GM08714 (cell line): ENCODE results near the gene SF3A2.

Source experiments
- H3K4me3 ChIP-seq: fragments of 200-500 bp; sonication (Bioruptor generic); 2 replicates; pipeline ENCODE4 v1.5.1; 2014; ENCODE audit warnings: mild to moderate bottlenecking, low read length, inconsistent platforms
- ZNF274 ChIP-seq: IDR thresholded peaks from 2 replicates; pipeline ENCODE4 v1.6.1; 2012; ENCODE audit warnings: mild to moderate bottlenecking, low read depth, low read length

SF3A2 gene

GRCh38 chr19:2246801-2247361, 10.3 kb downstream of the SF3A2 start:
- no peak for TF ChIP-seq ZNF274
- no peak overlapping the region for H3K4me3 ChIP-seq

- TF ChIP-seq ZNF274 = no peak
- H3K4me3 ChIP-seq = no peak overlapping the region
Observed at GRCh38 chr19:2247433-2248101, 10.9 kb downstream of the SF3A2 start.

- no peak for TF ChIP-seq ZNF274
- no peak overlapping the region for H3K4me3 ChIP-seq
Observed at GRCh38 chr19:2248136-2249009, 11.7 kb downstream of the SF3A2 start.

DNA sequence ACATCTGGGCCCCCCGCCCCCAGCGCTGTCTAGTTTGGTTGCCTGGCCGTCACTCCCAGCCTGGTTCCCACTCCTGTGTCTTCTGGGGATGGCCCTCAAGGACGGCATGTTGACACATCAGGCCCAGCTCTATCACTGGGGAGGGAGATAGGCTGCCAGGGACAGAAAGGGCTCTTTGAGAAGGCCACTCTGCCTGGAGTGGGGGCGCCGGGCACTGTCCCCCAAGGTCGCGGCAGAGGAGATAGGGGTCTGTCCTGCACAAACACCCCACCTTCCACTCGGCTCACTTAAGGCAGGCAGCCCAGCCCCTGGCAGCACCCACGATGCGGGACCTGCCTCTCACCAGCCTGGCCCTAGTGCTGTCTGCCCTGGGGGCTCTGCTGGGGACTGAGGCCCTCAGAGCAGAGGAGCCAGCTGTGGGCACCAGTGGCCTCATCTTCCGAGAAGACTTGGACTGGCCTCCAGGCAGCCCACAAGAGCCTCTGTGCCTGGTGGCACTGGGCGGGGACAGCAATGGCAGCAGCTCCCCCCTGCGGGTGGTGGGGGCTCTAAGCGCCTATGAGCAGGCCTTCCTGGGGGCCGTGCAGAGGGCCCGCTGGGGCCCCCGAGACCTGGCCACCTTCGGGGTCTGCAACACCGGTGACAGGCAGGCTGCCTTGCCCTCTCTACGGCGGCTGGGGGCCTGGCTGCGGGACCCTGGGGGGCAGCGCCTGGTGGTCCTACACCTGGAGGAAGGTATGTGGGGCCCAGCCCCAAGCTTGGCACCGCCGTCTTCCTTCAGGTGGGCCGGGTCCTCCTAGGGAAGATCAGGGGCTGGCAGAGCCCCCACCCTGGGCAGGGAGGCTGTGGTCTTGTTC, 12.6 kb downstream of the SF3A2 start, which contains the start of gene AMH:
Gene AMH (plus strand): TSS at position 314 of the 857 bp plus-strand sequence. CDS start 10 bp downstream, at position 324.
- no peak for TF ChIP-seq ZNF274
- H3K4me3 ChIP-seq = no peak within 1 kb of the TSS

DNA sequence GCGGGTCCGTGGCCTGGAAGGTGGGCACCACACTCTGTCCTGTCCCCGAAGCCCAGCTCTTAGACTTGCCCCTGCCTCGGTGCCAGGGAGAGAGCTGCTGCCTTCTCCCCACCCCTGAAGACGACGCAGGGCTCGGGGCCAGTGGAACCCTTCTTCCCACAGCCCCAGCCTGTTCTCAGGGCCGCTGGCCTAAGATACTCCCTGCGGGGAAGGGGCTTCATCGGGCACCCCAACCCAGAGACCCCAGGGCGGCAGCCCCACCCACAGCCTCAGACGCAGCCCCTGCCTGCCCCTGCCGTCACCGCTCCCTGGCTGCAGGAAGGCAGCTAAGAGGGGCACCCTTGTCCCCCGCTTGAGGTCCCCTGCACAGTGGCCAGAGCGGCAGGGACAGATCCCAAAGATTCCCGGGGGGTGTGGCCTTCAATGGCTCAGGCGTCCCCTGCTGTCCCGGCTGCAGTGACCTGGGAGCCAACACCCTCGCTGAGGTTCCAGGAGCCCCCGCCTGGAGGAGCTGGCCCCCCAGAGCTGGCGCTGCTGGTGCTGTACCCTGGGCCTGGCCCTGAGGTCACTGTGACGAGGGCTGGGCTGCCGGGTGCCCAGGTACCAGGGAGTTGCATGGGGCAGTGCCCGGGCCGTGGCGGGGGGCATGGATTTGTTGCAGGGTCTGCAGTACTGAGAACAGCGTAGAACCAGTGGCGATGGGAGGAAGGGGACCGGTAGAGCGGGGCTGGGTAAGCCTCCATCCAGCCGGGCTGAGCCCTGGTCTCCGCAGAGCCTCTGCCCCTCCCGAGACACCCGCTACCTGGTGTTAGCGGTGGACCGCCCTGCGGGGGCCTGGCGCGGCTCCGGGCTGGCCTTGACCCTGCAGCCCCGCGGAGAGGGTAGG, 13.5 kb downstream of the SF3A2 start:
- no peak for TF ChIP-seq ZNF274
- no peak overlapping the region for H3K4me3 ChIP-seq

GRCh38 chr19:2250766-2251105, 14.1 kb downstream of the SF3A2 start:
- no peak for TF ChIP-seq ZNF274
- no peak overlapping the region for H3K4me3 ChIP-seq

- H3K4me3 ChIP-seq = no peak overlapping the region
- TF ChIP-seq ZNF274 = no peak
Observed at GRCh38 chr19:2251106-2252054, 14.8 kb downstream of the SF3A2 start.

DNA sequence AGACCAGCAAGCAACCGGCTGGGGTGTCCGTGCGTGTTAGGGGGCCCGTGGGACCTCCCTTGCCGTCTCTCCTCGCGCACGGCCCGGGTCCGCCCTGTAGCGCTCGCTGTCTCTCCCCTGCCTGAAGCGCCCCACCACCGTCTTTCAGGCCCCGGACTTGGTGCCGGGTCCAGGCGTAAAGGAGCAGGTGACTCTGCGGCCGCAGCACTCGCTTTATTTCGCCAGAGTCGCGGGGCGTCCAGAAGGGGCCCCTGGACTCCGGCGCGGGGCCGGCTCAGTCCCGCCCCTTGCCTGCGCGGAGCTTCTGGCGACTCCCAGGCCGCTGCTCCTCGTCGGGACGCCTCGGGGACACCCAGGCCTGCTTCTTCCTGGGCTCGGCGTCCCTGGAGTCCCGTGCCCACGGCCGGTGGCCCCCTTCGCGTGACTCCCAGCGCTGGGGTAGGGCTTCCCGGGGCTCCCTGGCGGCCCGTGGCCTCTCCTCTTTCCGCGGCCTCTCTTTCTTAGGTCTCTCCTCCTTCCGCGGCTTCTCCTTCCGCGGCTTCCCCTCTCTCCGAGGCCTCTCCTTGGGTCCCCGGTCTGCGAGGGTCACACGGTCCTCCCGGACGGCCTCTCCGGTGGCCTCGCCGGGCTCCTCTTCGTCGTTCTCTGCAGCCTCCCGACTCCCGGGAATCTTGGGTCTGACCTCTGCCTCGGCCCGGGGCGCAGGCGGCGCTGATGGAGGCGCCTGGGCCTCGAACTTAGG, 15.6 kb downstream of the SF3A2 start:
- H3K4me3 ChIP-seq = no peak overlapping the region
- TF ChIP-seq ZNF274 = no peak

- H3K4me3 ChIP-seq = no peak overlapping the region
- TF ChIP-seq ZNF274 = no peak
Observed at GRCh38 chr19:2252797-2253105, 16.1 kb downstream of the SF3A2 start.

GRCh38 chr19:2253106-2254063, 16.8 kb downstream of the SF3A2 start:
- no peak overlapping the region for H3K4me3 ChIP-seq
- no peak for TF ChIP-seq ZNF274
